ENCODE results near the gene WWOX. TPM values are rescaled to one million over a fixed set of nuclear protein-coding genes. Genes with fewer than 3 reads are reported as not detected.
A peak's percentile ranks its signal among the peaks of the same experiment; 100 is the strongest.

The WWOX gene
- total RNA-seq, 1 experiment from 2014 or later, result 35.6 TPM

GRCh38 chr16:78987666-78988065 lies 888.2 kb downstream of the WWOX start:
- no peaks in the 10 kb centered on the region for H3K9me2 ChIP-seq (ENCODE audit: insufficient read depth)
- no TSS peak for BruUV-seq (replicated peaks)
- peaks cover 7% of the 10 kb centered on the region; the same call in 1 of the 2 replicates for H3F3A ChIP-seq (ENCODE audit: insufficient read depth, low read depth)
- intact Hi-C loops (cut with micrococcal nuclease; ENCODE audit: unreplicated experiment), result loop anchor here (1.0 to 5.0 kb wide), 2 partner anchors 303 to 775 kb away; no protein-coding TSS in a partner anchor
- H3K27ac ChIP-seq, result peak overlapping the region; percentile 86
- H3K79me2 ChIP-seq (ENCODE audit: low read depth), result no peaks in the 10 kb centered on the region
- TF ChIP-seq CTCF (conservative IDR thresholded peaks at IDR 0.05) (no peak), EZH2 (IDR thresholded peaks at IDR 0.05; ENCODE audit: low read depth) (no peak)
- H2AFZ ChIP-seq, result peak overlapping the region; percentile 39; the same call in 1 of the 2 replicates
- CTCF ChIA-PET, result no interaction called here
- H3K4me3 ChIP-seq, result no peak overlapping the region
- peak; percentile 66 to 87 for DNase-seq
- no peaks in the 10 kb centered on the region for H3K36me3 ChIP-seq (ENCODE audit: low read depth)
- no peaks in the 10 kb centered on the region for H4K20me1 ChIP-seq (ENCODE audit: insufficient read depth)
- peak overlapping the region; percentile 54 for H3K4me2 ChIP-seq
- H3K9me3 ChIP-seq (ENCODE audit: insufficient read depth, low read depth), result peaks cover 4% of the 10 kb centered on the region; the same call in 1 of the 2 replicates
- H3K27me3 ChIP-seq (ENCODE audit: insufficient read depth, low read depth), result no peaks in the 10 kb centered on the region
- POLR2A ChIA-PET (ENCODE audit: unreplicated experiment), result no interaction called here
- peaks cover 37% of the 10 kb centered on the region for H3K4me1 ChIP-seq (replicated peaks; ENCODE audit: insufficient read depth)

- intact Hi-C loops (cut with micrococcal nuclease; ENCODE audit: unreplicated experiment), result loop anchor here (5.0 kb wide), 1 partner anchor 776 kb away; no protein-coding TSS in a partner anchor
- DNase-seq, result no peak
- POLR2A ChIA-PET (ENCODE audit: unreplicated experiment), result no interaction called here
- TF ChIP-seq EZH2 (IDR thresholded peaks at IDR 0.05; ENCODE audit: low read depth) (no peak), CTCF (conservative IDR thresholded peaks at IDR 0.05) (no peak)
- peak overlapping the region; percentile 11; the same call in 1 of the 2 replicates for H3K4me2 ChIP-seq
- H3K4me3 ChIP-seq, result no peak overlapping the region
- H3K4me1 ChIP-seq (replicated peaks; ENCODE audit: insufficient read depth), result peaks cover 37% of the 10 kb centered on the region
- no peaks in the 10 kb centered on the region for H3K79me2 ChIP-seq (ENCODE audit: low read depth)
- H3F3A ChIP-seq (ENCODE audit: insufficient read depth, low read depth), result peaks cover 7% of the 10 kb centered on the region; the same call in 1 of the 2 replicates
- no peaks in the 10 kb centered on the region for H3K27me3 ChIP-seq (ENCODE audit: insufficient read depth, low read depth)
- CTCF ChIA-PET, result no interaction called here
- no peak overlapping the region for H2AFZ ChIP-seq
- TSS peak; percentile 57 for BruUV-seq (replicated peaks)
- no peaks in the 10 kb centered on the region for H3K36me3 ChIP-seq (ENCODE audit: low read depth)
- peak overlapping the region; percentile 86 for H3K27ac ChIP-seq
- peaks cover 4% of the 10 kb centered on the region; the same call in 1 of the 2 replicates for H3K9me3 ChIP-seq (ENCODE audit: insufficient read depth, low read depth)
- no peaks in the 10 kb centered on the region for H3K9me2 ChIP-seq (ENCODE audit: insufficient read depth)
- no peaks in the 10 kb centered on the region for H4K20me1 ChIP-seq (ENCODE audit: insufficient read depth)
Observed at GRCh38 chr16:78988361-78988969, 889.0 kb downstream of the WWOX start.

- ChIA-PET CTCF (no interaction called here), POLR2A (ENCODE audit: unreplicated experiment) (no interaction called here)
- no peak for TF ChIP-seq CTCF (conservative IDR thresholded peaks at IDR 0.05)
- TF ChIP-seq EZH2 (IDR thresholded peaks at IDR 0.05; ENCODE audit: low read depth), result no peak
- no peak overlapping the region for H2AFZ ChIP-seq
- peaks cover 4% of the 10 kb centered on the region; the same call in 1 of the 2 replicates for H3K9me3 ChIP-seq (ENCODE audit: insufficient read depth, low read depth)
- H3K4me2 ChIP-seq, result no peak overlapping the region
- H3K27ac ChIP-seq, result no peak overlapping the region
- peaks cover 37% of the 10 kb centered on the region for H3K4me1 ChIP-seq (replicated peaks; ENCODE audit: insufficient read depth)
- no peaks in the 10 kb centered on the region for H3K36me3 ChIP-seq (ENCODE audit: low read depth)
- no peaks in the 10 kb centered on the region for H4K20me1 ChIP-seq (ENCODE audit: insufficient read depth)
- BruUV-seq (replicated peaks), result no TSS peak
- no peaks in the 10 kb centered on the region for H3K79me2 ChIP-seq (ENCODE audit: low read depth)
- no peaks in the 10 kb centered on the region for H3K9me2 ChIP-seq (ENCODE audit: insufficient read depth)
- peaks cover 7% of the 10 kb centered on the region; the same call in 1 of the 2 replicates for H3F3A ChIP-seq (ENCODE audit: insufficient read depth, low read depth)
- intact Hi-C loops (cut with micrococcal nuclease; ENCODE audit: unreplicated experiment), result no loop called here
- no peak overlapping the region for H3K4me3 ChIP-seq
- H3K27me3 ChIP-seq (ENCODE audit: insufficient read depth, low read depth), result no peaks in the 10 kb centered on the region
- no peak for DNase-seq
Observed at GRCh38 chr16:78990309-78990701, 890.9 kb downstream of the WWOX start.

All from PC-9 (cell line).